ENCODE data around the gene REEP1. TPM values are rescaled to one million over a fixed set of nuclear protein-coding genes. Genes with fewer than 3 reads are reported as not detected.

Gene REEP1
- total RNA-seq, 1 experiment from 2014 or later: 5.3 TPM

GRCh38 chr2:86366651-86367498 lies 29.4 kb upstream of the REEP1 start:
- intact Hi-C loops (cut with micrococcal nuclease; ENCODE audit: unreplicated experiment): no loop called here
- Mint-ChIP-seq H3K36me3 (ENCODE audit: insufficient read depth, unreplicated experiment) (no peaks in the 10 kb centered on the region), H3K4me3 (ENCODE audit: low read depth, unreplicated experiment) (no peak overlapping the region), H3K27me3 (ENCODE audit: unreplicated experiment) (peaks cover 7% of the 10 kb centered on the region), H3K4me1 (ENCODE audit: low read depth, unreplicated experiment) (peaks cover 13% of the 10 kb centered on the region), H3K27ac (ENCODE audit: unreplicated experiment) (no peak overlapping the region), H3K9me3 (ENCODE audit: low read depth, unreplicated experiment) (peaks cover 2% of the 10 kb centered on the region)
- BruUV-seq (replicated peaks): no TSS peak
- no peak for DNase-seq
- TF ChIP-seq CTCF (IDR thresholded peaks at IDR 0.05; ENCODE audit: unreplicated experiment): no peak
- CTCF ChIA-PET: interaction anchor here (0.7 kb wide), 1 partner anchor 26 kb away, joined by 4 read pairs; no protein-coding TSS in a partner anchor

- Mint-ChIP-seq H3K4me3 (ENCODE audit: low read depth, unreplicated experiment) (no peak overlapping the region), H3K9me3 (ENCODE audit: low read depth, unreplicated experiment) (peaks cover 2% of the 10 kb centered on the region), H3K36me3 (ENCODE audit: insufficient read depth, unreplicated experiment) (no peaks in the 10 kb centered on the region), H3K27me3 (ENCODE audit: unreplicated experiment) (peaks cover 7% of the 10 kb centered on the region), H3K4me1 (ENCODE audit: low read depth, unreplicated experiment) (peaks cover 13% of the 10 kb centered on the region), H3K27ac (ENCODE audit: unreplicated experiment) (no peak overlapping the region)
- intact Hi-C loops (cut with micrococcal nuclease; ENCODE audit: unreplicated experiment): no loop called here
- TF ChIP-seq CTCF (IDR thresholded peaks at IDR 0.05; ENCODE audit: unreplicated experiment): no peak
- BruUV-seq (replicated peaks): no TSS peak
- DNase-seq: no peak
- CTCF ChIA-PET: no interaction called here
Measured at GRCh38 chr2:86364894-86365293, 27.5 kb upstream of the REEP1 start.

- Mint-ChIP-seq H3K27ac (ENCODE audit: unreplicated experiment) (no peak overlapping the region), H3K27me3 (ENCODE audit: unreplicated experiment) (peaks cover 44% of the 10 kb centered on the region), H3K36me3 (ENCODE audit: insufficient read depth, unreplicated experiment) (no peaks in the 10 kb centered on the region), H3K9me3 (ENCODE audit: low read depth, unreplicated experiment) (no peaks in the 10 kb centered on the region), H3K4me1 (ENCODE audit: low read depth, unreplicated experiment) (no peaks in the 10 kb centered on the region), H3K4me3 (ENCODE audit: low read depth, unreplicated experiment) (no peak overlapping the region)
- DNase-seq: no peak
- BruUV-seq (replicated peaks): no TSS peak
- intact Hi-C loops (cut with micrococcal nuclease; ENCODE audit: unreplicated experiment): no loop called here
- no peak for TF ChIP-seq CTCF (IDR thresholded peaks at IDR 0.05; ENCODE audit: unreplicated experiment)
- CTCF ChIA-PET: no interaction called here
Measured at GRCh38 chr2:86360776-86361175, 23.4 kb upstream of the REEP1 start.

GRCh38 chr2:86358957-86359356 lies 21.5 kb upstream of the REEP1 start:
- intact Hi-C loops (cut with micrococcal nuclease; ENCODE audit: unreplicated experiment): no loop called here
- Mint-ChIP-seq H3K27ac (ENCODE audit: unreplicated experiment) (no peak overlapping the region), H3K9me3 (ENCODE audit: low read depth, unreplicated experiment) (no peaks in the 10 kb centered on the region), H3K36me3 (ENCODE audit: insufficient read depth, unreplicated experiment) (no peaks in the 10 kb centered on the region), H3K4me1 (ENCODE audit: low read depth, unreplicated experiment) (no peaks in the 10 kb centered on the region), H3K4me3 (ENCODE audit: low read depth, unreplicated experiment) (no peak overlapping the region), H3K27me3 (ENCODE audit: unreplicated experiment) (peaks cover 62% of the 10 kb centered on the region)
- TF ChIP-seq CTCF (IDR thresholded peaks at IDR 0.05; ENCODE audit: unreplicated experiment): no peak
- no peak for DNase-seq
- CTCF ChIA-PET: no interaction called here
- BruUV-seq (replicated peaks): no TSS peak
